ENCODE data around the gene PPP1R9B. TPM values are rescaled to one million over a fixed set of nuclear protein-coding genes. Genes with fewer than 3 reads are reported as not detected.

PPP1R9B gene
- total RNA-seq, 1 donor from 2014 or later: 51.5 TPM

DNA sequence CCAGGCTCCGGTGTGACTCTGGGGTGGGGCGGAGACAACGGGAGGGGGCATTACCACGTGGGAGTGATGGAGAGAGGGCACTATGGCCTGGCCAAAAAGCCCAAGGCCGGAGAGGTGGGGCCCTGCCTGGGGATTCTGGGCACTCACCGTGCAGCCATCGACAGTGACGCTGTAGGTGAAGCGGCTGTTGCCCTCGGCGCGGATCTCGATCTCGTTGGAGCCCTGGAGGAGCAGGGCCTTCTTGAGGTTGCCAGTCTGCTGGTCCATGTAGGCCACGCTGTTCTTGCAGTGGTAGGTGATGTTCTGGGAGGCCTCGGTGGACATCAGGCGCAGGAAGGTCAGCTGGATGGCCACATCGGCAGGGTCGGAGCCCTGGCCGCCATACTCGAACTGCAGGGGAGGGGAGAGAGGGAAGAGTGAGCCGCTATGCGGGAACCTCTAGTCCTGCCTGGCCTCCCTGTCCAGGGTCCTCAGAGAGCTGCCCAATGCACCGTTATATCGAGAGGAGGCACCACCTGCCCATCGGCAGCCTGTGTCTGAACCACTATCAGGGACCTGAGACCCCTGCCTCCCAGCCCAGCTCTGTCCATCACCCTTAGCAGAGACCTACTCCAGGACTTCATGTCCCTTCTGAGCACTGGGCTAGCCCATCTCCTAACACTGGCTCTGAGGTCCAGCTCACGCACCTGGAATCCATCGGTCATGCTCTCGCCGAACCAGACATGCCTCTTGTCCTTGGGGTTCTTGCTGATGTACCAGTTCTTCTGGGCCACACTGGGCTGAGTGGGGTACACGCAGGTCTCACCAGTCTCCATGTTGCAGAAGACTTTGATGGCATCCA lies 35.4 kb upstream of the PPP1R9B start:
- Mint-ChIP-seq H3K4me1 (ENCODE audit: unreplicated experiment) (peaks cover 21% of the 10 kb centered on the region), H3K9me3 (no peaks in the 10 kb centered on the region), H3K27me3 (peaks cover 9% of the 10 kb centered on the region), H3K4me3 (no peak overlapping the region), H3K36me3 (no peaks in the 10 kb centered on the region), H3K27ac (no peak overlapping the region)
- TF ChIP-seq CTCF (conservative IDR thresholded peaks at IDR 0.05): no peak
- DNase-seq (ENCODE audit: extremely low spot score, unreplicated experiment): no peak

DNA sequence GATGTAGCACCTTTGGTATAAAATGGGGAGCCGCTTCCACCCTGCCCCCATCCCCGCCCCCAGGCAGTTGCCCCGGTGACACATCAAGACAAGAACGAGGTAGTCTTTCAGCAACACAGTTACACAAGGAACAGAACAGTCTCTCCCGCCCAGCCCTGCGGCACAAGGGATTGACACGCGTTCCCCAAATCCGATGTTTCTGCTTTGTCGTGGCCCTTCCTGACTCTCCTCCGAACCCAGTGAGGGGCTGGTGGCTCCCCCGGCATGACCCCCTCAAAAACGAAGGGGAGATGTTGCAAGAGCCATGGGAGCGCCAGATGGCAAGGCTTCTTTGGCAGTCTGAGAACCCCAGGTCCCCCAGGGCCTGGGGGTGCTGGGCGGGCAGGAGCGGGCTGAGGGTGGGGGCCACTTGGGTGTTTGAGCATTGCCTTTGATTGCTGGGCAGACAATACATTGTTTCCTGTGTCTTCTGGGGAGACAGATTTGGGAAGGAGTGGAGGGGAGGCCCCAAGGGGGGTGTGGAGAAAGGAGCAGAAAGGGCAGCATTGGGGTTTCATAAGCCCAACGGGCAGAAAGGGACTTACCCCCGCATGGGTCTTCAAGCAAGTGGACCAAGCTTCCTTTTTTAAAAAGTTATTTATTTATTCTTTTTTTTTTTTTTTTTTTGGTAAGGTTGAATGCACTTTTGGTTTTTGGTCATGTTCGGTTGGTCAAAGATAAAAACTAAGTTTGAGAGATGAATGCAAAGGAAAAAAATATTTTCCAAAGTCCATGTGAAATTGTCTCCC lies 34.3 kb upstream of the PPP1R9B start:
- Mint-ChIP-seq H3K36me3 (no peaks in the 10 kb centered on the region), H3K27ac (no peak overlapping the region), H3K27me3 (peaks cover 9% of the 10 kb centered on the region), H3K4me1 (ENCODE audit: unreplicated experiment) (peaks cover 24% of the 10 kb centered on the region), H3K4me3 (no peak overlapping the region), H3K9me3 (no peaks in the 10 kb centered on the region)
- no peak for DNase-seq (ENCODE audit: extremely low spot score, unreplicated experiment)
- TF ChIP-seq CTCF (conservative IDR thresholded peaks at IDR 0.05): no peak

GRCh38 chr17:50184064-50184463 lies 33.6 kb upstream of the PPP1R9B start:
- Mint-ChIP-seq H3K9me3 (no peaks in the 10 kb centered on the region), H3K4me1 (ENCODE audit: unreplicated experiment) (peaks cover 28% of the 10 kb centered on the region), H3K36me3 (no peaks in the 10 kb centered on the region), H3K27me3 (peaks cover 9% of the 10 kb centered on the region), H3K27ac (no peak overlapping the region), H3K4me3 (no peak overlapping the region)
- DNase-seq (ENCODE audit: extremely low spot score, unreplicated experiment): no peak
- TF ChIP-seq CTCF (conservative IDR thresholded peaks at IDR 0.05): peak; percentile 59

DNA sequence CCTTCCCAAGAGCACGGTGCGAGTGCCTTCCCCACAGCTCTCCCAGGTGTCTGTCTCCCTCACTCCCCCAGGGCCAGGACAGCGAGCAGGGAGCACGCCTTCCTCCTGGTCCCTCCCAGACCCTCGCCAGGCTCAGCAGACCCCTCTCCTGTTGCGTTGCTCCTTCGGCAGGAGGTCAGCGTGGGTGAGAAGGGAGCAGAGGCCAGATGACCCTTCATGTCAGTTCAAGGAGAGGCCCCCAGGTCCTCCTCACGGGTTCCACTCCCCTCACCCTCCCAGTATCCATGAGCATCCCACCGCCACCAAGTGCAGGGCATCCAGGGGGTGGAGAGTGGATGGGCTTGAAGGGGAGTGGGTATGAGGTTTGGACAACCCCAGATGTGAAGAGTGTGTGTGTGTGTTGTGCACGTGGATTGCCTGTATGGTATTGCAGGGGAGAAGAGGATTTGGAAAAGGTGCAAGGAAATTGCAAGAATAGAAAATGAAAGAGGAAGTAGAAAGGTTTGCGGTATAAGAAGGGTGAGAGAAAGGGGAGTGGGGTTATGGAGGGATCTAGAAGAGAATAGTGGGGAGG lies 33.0 kb upstream of the PPP1R9B start:
- peak overlapping the region; percentile 1 for H3K4me3 Mint-ChIP-seq
- no peaks in the 10 kb centered on the region for H3K36me3 Mint-ChIP-seq
- H3K27ac Mint-ChIP-seq: no peak overlapping the region
- H3K27me3 Mint-ChIP-seq: peaks cover 11% of the 10 kb centered on the region
- DNase-seq (ENCODE audit: extremely low spot score, unreplicated experiment): no peak
- no peak for TF ChIP-seq CTCF (conservative IDR thresholded peaks at IDR 0.05)
- H3K4me1 Mint-ChIP-seq (ENCODE audit: unreplicated experiment): peaks cover 33% of the 10 kb centered on the region
- H3K9me3 Mint-ChIP-seq: no peaks in the 10 kb centered on the region

- H3K4me1 Mint-ChIP-seq (ENCODE audit: unreplicated experiment): peaks cover 39% of the 10 kb centered on the region
- DNase-seq (ENCODE audit: extremely low spot score, unreplicated experiment): no peak
- H3K27me3 Mint-ChIP-seq: peaks cover 14% of the 10 kb centered on the region
- no peak for TF ChIP-seq CTCF (conservative IDR thresholded peaks at IDR 0.05)
- no peaks in the 10 kb centered on the region for H3K9me3 Mint-ChIP-seq
- H3K27ac Mint-ChIP-seq: no peak overlapping the region
- no peaks in the 10 kb centered on the region for H3K36me3 Mint-ChIP-seq
- H3K4me3 Mint-ChIP-seq: no peak overlapping the region
Observed at GRCh38 chr17:50182783-50183420, 32.4 kb upstream of the PPP1R9B start.

Data from type B pancreatic cell (in vitro differentiated cells).